HUES6 (cell line): ENCODE measurements around the gene CDC27.

ENCODE experiments used
- H3K27ac ChIP-seq: 2 replicates; pipeline ENCODE4 v1.7.0; 2013; ENCODE audit warnings: low read depth, mild to moderate bottlenecking, low read length, inconsistent platforms
- H3K27me3 ChIP-seq: 2 replicates; pipeline ENCODE4 v1.6.1; 2013; ENCODE audit warnings: low read length; ENCODE audit not compliant: control insufficient read depth, insufficient read depth
- H3K36me3 ChIP-seq: 2 replicates; pipeline ENCODE4 v1.6.1; 2013; ENCODE audit warnings: low read length; ENCODE audit not compliant: control insufficient read depth, insufficient read depth
- H3K4me1 ChIP-seq: 2 replicates; pipeline ENCODE4 v1.6.1; 2013; ENCODE audit warnings: low read length; ENCODE audit not compliant: control insufficient read depth, insufficient read depth
- H3K4me3 ChIP-seq: 2 replicates; pipeline ENCODE4 v1.5.1; 2013; ENCODE audit warnings: low read depth, low read length
- H3K9ac ChIP-seq: one replicate; pipeline ENCODE4 v1.6.1; 2013; ENCODE audit warnings: mild to moderate bottlenecking, low read length
- H3K9me3 ChIP-seq: 2 replicates; pipeline ENCODE4 v1.6.1; 2013; ENCODE audit warnings: low read depth, low read length; ENCODE audit not compliant: control insufficient read depth, insufficient read depth

CDC27 gene

DNA sequence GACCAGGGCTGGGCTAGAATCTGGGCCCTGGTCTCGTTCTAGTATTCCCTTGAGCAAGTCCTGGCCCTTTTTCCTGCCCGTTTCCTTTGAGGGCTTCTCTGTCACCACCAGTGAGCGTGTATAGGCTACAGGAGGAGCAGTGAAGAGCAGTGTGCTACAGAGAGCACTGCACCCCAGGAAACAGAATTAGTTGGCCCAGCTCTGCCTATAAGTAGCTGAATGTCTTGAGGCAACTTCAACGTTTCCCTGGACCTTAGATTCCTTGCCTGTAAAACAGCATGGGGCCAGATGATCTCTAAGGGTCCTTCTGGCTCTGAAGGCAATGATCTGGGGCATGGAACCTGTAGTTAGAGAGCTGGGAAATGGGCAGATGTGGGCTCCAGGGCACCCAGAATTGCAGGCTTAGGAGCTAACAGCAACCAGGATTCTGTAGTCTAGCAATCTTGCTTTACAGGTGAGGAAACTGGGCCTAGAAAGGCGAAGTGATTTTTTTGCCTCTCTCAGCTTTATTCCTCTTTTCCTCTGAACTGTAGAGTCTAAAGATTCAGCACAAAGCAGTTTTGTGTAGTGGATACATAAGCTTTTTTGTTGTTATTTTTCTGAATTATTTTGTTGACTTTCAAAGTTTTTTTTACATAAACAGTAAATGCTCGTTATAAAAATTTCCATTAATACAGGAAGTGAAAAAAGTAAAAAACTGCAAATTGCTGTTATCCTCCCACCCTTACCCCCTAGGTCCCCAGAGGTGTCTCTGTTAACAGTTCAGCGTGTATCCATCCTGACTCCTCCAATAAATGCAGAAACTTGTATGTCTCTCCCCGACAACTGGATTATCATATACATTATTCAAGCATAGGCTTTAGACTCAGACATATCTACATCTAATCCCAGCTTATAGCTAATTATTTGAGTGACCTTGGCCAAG lies 18.3 kb upstream of the CDC27 start:
- Histone ChIP-seq H3K27ac (no peak overlapping the region), H3K9ac (no peak overlapping the region), H3K4me1 (peaks cover 21% of the 10 kb centered on the region)

DNA sequence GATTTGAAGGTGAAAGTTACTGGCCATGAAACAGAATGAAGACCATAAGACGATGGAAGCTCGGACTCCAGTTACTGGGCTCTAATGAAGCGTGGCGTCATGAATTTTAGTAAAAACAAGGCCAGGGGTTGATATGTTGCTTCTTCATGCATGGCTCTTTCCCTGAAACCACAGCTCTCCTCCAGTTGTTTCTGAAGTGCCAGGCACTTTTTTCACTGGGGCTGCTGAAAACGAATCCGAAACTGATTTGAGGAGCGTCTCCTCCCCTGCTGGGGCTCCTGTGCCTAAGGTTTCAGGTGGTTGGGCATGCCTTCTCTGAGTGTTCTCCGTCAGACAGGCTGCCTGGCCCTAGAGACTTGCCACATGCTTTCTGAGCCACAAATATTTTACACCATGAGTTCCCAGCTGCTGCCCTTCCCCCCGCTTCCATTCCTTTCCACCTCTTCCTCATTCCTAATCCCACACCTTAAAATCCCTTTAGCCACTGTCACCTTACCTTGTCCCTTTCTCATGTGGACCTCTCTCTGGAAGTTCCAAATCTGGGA lies 16.4 kb upstream of the CDC27 start:
- Histone ChIP-seq H3K27me3 (no peaks in the 10 kb centered on the region), H3K4me3 (no peak overlapping the region), H3K9me3 (no peaks in the 10 kb centered on the region), H3K27ac (no peak overlapping the region), H3K9ac (no peak overlapping the region), H3K36me3 (no peaks in the 10 kb centered on the region), H3K4me1 (peaks cover 21% of the 10 kb centered on the region)

More for the DNA sequence above, 18.3 kb upstream of the CDC27 start:
- Histone ChIP-seq H3K4me3 (no peak overlapping the region), H3K9me3 (no peaks in the 10 kb centered on the region), H3K36me3 (no peaks in the 10 kb centered on the region), H3K27me3 (no peaks in the 10 kb centered on the region)

DNA sequence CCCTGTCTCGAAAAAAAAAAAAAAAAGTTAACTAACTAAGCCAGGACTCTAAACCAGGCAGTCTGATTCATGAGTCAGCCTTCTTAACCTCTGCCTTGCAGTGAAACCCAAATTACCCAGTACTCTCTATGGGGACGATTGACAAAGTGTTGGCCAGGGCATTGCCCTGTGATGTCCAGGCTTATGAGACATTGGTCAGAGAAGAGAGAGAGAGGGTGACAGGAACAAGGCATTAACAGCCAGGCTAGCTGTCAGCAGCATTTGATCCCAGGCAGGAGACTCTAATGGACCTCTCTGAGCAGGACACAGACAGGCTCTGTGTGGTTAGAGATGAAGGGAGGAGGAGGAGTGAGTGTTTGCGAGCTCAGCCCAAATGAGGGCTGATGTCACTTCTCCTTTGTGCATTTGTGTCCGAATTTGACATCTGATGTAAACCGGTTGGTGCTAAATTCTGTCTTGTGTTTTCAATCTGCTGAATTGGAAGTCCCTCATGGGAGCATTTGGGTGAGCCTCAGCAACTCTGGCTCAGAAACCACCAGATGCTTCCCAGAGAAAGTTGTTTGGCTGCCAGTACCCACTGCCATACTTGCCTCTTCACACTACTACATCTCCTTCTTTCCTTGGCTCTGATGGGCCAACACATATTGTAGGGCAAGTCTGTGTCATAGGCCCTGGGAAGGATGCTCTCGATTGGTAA lies 15.8 kb upstream of the CDC27 start:
- Histone ChIP-seq H3K9me3 (no peaks in the 10 kb centered on the region), H3K27ac (no peak overlapping the region)

DNA sequence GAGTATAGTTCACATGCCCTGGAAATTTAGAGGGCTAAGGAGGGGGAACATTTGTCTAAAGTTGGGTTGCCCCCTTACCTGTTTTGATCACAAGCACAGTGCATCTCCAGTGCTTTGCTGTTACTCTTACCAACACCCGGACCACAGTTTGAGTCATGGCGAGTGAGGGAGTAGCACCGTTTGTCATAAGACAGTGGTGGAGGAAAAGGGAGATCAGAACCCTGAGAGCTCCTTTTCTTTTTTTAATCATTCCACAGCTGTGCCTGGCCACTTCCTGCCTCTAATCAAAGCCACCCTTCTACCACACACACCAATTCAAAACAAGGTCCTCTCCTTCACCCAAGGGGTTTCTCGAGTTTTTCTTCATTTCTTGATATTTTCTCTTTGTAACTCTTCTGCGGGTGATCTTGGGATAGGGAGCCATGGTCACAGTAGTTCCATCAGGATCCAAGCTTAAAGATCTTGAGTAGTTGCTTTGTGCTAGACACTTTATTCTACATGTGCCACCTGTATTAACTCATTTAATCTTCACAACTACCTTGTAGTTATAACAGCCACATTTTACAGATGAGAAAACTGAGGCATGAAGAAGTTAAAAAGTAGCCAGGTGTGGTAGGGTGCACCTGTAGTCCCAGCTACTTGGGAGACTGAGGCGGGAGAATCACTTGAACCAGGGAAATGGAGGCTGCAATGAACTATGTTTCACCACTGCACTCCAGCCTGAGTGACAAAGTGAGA lies 15.1 kb upstream of the CDC27 start:
- Histone ChIP-seq H3K9ac (no peak overlapping the region), H3K27me3 (no peaks in the 10 kb centered on the region), H3K27ac (no peak overlapping the region), H3K4me3 (no peak overlapping the region), H3K9me3 (no peaks in the 10 kb centered on the region), H3K4me1 (peaks cover 19% of the 10 kb centered on the region), H3K36me3 (no peaks in the 10 kb centered on the region)

More for the DNA sequence above, 15.8 kb upstream of the CDC27 start:
- Histone ChIP-seq H3K4me1 (peaks cover 21% of the 10 kb centered on the region), H3K9ac (no peak overlapping the region), H3K27me3 (no peaks in the 10 kb centered on the region), H3K36me3 (no peaks in the 10 kb centered on the region), H3K4me3 (no peak overlapping the region)

DNA sequence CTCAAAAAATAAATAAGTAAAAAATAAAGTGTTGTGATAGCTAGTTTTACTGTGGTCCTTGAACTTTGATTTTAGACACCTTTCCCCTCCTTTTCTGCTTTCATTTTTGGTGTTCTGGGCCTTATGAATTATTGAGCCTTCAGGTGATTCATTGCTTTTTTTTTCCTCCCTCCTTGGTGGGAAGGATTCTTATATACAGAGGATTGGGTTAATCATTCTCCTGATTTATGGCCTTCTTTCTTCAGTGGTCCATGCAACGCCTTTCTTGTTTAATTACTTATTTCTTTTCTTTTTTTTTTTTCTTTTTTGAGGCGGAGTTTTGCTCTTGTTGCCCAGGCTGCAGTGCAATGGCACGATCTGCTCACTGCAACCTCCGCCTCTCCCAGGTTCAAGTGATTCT lies 12.1 kb upstream of the CDC27 start:
- H3K9ac ChIP-seq: no peak overlapping the region
- no peaks in the 10 kb centered on the region for H3K9me3 ChIP-seq
- no peaks in the 10 kb centered on the region for H3K36me3 ChIP-seq
- no peaks in the 10 kb centered on the region for H3K27me3 ChIP-seq
- H3K4me3 ChIP-seq: no peak overlapping the region
- H3K4me1 ChIP-seq: peaks cover 16% of the 10 kb centered on the region
- no peak overlapping the region for H3K27ac ChIP-seq

DNA sequence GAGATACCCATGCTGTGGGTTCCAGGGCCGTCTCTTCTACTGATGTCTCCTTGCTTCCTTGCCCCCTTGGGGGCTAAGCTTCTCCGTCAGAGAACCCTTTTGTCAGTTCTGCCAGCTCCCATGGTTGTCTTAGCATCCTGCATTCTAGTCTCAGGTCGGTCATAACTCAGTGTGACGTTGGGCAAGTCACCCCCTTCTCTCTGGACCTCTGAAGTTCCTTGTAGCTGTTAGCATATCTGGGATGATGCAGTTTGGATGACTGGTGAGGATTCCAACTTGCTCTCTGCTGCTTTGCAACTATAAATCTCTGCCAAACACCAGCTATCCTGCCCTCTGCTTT lies 11.2 kb upstream of the CDC27 start:
- Histone ChIP-seq H3K27me3 (no peaks in the 10 kb centered on the region), H3K4me1 (peaks cover 9% of the 10 kb centered on the region; the same call in 1 of the 2 replicates), H3K9me3 (no peaks in the 10 kb centered on the region), H3K27ac (no peak overlapping the region), H3K9ac (no peak overlapping the region), H3K36me3 (no peaks in the 10 kb centered on the region), H3K4me3 (no peak overlapping the region)

DNA sequence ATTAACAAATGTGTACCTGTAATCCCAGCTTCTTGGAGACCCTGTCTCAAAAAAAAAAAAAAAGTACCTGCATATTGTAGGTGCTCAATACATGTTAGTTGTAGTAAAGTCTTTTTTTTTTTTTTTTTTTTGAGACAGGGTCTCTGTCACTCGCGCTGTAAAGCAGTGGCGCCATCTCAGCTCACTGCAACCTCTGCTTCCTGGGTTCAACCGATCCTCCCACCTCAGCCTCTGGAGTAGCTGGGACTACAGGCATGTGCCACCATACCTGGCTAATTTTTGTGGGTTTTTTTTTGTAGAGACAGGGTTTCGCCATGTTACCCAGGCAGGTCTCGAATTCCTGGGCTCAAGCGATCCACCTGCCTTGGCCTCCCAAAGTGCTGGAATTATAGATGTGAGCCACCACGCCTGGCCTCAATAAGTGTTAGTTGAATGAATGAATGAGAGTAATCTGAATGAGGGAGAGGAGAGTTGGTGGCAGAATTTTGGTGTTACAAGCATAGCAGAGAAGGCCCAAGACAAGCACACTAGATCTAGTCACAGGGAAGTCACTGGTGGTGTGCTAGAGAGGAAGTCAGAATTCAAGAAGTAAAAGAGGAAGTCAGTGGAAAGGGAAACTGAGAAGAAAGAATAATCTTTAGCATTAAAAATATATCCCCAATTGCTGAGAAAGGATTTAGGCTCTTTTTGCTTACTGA lies 10.7 kb upstream of the CDC27 start:
- H3K9ac ChIP-seq: no peak overlapping the region
- H3K27me3 ChIP-seq: no peaks in the 10 kb centered on the region
- no peaks in the 10 kb centered on the region for H3K9me3 ChIP-seq
- no peak overlapping the region for H3K4me3 ChIP-seq
- peaks cover 3% of the 10 kb centered on the region; the same call in 1 of the 2 replicates for H3K4me1 ChIP-seq
- no peaks in the 10 kb centered on the region for H3K36me3 ChIP-seq
- H3K27ac ChIP-seq: no peak overlapping the region

DNA sequence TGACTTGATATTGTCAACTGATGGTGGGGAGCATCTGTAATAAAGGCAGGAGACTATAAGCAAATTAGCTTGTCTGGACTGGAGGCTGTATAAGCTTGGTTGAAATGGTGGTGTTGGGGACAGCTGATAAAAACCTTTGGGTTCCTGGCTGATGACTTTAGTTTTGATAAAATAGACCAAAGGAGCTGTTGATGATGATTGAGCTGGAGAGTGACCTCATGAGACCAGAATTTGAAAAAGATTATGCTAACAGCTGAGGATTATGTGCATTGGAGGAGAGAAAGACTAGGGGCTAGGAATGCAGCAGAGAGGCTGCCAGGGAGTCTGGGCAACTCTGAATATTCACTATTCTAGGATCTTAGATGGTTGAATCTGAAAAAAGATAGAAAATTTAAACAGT lies 8.7 kb upstream of the CDC27 start:
- no peaks in the 10 kb centered on the region for H3K36me3 ChIP-seq
- no peaks in the 10 kb centered on the region for H3K9me3 ChIP-seq
- H3K27me3 ChIP-seq: no peaks in the 10 kb centered on the region
- no peaks in the 10 kb centered on the region for H3K4me1 ChIP-seq
- H3K4me3 ChIP-seq: no peak overlapping the region
- H3K9ac ChIP-seq: no peak overlapping the region
- H3K27ac ChIP-seq: no peak overlapping the region

DNA sequence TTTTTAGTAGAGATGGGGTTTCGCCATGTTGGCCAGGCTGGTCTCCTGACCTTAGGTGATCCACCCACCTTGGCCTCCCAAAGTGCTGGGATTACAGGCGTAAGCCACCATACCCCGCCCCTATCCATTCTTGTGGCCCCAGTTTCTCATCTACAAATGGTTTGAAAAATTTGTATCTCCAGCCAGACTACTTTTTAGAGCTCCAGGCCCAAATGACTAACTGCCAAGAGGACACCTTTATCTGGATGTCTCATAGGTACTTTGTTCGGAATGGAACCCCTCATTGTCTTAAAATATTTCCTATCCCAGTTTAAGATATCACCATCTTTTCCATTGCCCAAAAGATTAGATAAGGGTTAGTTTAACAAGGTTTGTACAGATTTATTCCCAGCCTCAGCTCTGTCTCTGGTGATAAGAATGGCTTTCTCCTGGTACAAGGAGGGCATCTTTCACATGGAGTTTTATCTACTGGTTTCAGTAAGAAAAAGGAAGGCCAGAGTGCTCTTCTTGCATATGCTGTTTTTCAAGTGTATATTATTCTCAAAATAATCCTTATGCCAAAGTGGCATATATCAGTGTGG lies 4.9 kb upstream of the CDC27 start:
- Histone ChIP-seq H3K9ac (no peak overlapping the region), H3K9me3 (no peaks in the 10 kb centered on the region), H3K27ac (no peak overlapping the region), H3K4me3 (no peak overlapping the region), H3K27me3 (no peaks in the 10 kb centered on the region), H3K36me3 (no peaks in the 10 kb centered on the region), H3K4me1 (no peaks in the 10 kb centered on the region)

DNA sequence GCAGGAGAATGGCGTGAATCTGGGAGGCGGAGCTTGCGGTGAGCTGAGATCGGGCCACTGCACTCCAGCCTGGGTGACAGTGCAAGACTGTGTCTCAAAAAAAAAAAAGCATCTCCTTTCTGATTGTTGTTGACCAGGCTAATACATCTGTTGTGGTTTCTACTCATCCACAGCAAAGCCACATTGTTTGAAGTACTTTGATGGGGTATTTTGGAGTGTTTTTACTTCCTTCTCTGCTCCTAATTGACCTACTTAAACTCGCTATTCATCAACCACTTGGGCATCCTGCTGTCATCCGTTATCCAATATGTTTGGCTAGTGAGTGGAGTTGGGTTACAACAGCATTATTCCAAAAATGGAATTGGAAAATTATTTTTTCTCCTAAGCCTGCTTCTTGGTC lies 3.5 kb upstream of the CDC27 start:
- H3K27ac ChIP-seq: no peak overlapping the region
- H3K9me3 ChIP-seq: no peaks in the 10 kb centered on the region
- H3K4me1 ChIP-seq: no peaks in the 10 kb centered on the region
- no peaks in the 10 kb centered on the region for H3K36me3 ChIP-seq
- H3K27me3 ChIP-seq: no peaks in the 10 kb centered on the region
- H3K9ac ChIP-seq: no peak overlapping the region
- H3K4me3 ChIP-seq: no peak overlapping the region
